Endothelial cell (in vitro differentiated cells): ENCODE results near the gene CENATAC. TPM values are rescaled to one million over a fixed set of nuclear protein-coding genes. Genes with fewer than 3 reads are reported as not detected.
"Not testable (repeated sequence)": the region's sequence is repeated elsewhere in the genome, so short reads cannot be mapped to it uniquely, and the experiment has no call there.

Experiments used
- DNase-seq: peaks from one replicate; pipeline ENCODE4 v3.0.0; 2021; ENCODE audit warnings: low spot score
- H3K27ac Mint-ChIP-seq: one replicate; pipeline ENCODE4 v1.8.0; 2021; ENCODE audit warnings: mixed read lengths, inconsistent platforms; ENCODE audit not compliant: unreplicated experiment
- H3K27me3 Mint-ChIP-seq: one replicate; pipeline ENCODE4 v1.8.0; 2021; ENCODE audit warnings: mild to moderate bottlenecking, moderate library complexity, mixed read lengths, inconsistent platforms; ENCODE audit not compliant: unreplicated experiment
- H3K36me3 Mint-ChIP-seq: one replicate; pipeline ENCODE4 v1.8.0; 2021; ENCODE audit warnings: mild to moderate bottlenecking, low read depth, mixed read lengths, inconsistent platforms; ENCODE audit not compliant: unreplicated experiment
- H3K4me1 Mint-ChIP-seq: one replicate; pipeline ENCODE4 v1.8.0; 2021; ENCODE audit warnings: mild to moderate bottlenecking, mixed read lengths, inconsistent platforms; ENCODE audit not compliant: unreplicated experiment
- H3K4me3 Mint-ChIP-seq: one replicate; pipeline ENCODE4 v1.8.0; 2021; ENCODE audit warnings: mild to moderate bottlenecking, mixed read lengths, inconsistent platforms; ENCODE audit not compliant: unreplicated experiment
- H3K9me3 Mint-ChIP-seq: one replicate; pipeline ENCODE4 v1.8.0; 2021; ENCODE audit warnings: mixed read lengths, inconsistent platforms; ENCODE audit not compliant: unreplicated experiment
- CTCF ChIP-seq: fragments of 200-600 bp; sonication (generic); IDR thresholded peaks from one replicate; pipeline ENCODE4 v1.5.0; 2021; ENCODE audit warnings: antibody characterized with exemption; ENCODE audit not compliant: unreplicated experiment
- total RNA-seq: library from RNA; stranded (reverse); fragmentation: NEBNext Ultra II Directional; extraction: Animal tissue kit (Norgen Biotek cat#: 25700); gene quantifications from one replicate; pipeline ENCODE4 v1.2.1, GENCODE V29; 2021; ENCODE audit not compliant: unreplicated experiment

The CENATAC gene
- total RNA-seq, 1 donor from 2014 or later, result 34.7 TPM

GRCh38 chr11:118957549-118957948, 40.4 kb upstream of the CENATAC start:
- no peak overlapping the region for H3K4me3 Mint-ChIP-seq
- H3K27me3 Mint-ChIP-seq, result peaks cover 2% of the 10 kb centered on the region
- no peak for DNase-seq
- H3K27ac Mint-ChIP-seq, result no peak overlapping the region
- no peaks in the 10 kb centered on the region for H3K9me3 Mint-ChIP-seq
- no peaks in the 10 kb centered on the region for H3K36me3 Mint-ChIP-seq
- no peaks in the 10 kb centered on the region for H3K4me1 Mint-ChIP-seq
- no peak for TF ChIP-seq CTCF

- Mint-ChIP-seq H3K27ac (no peak overlapping the region), H3K4me1 (no peaks in the 10 kb centered on the region), H3K27me3 (peaks cover 2% of the 10 kb centered on the region), H3K9me3 (no peaks in the 10 kb centered on the region), H3K4me3 (no peak overlapping the region), H3K36me3 (no peaks in the 10 kb centered on the region)
- DNase-seq, result no peak
- TF ChIP-seq CTCF, result no peak
Observed at GRCh38 chr11:118957968-118958367, 40.0 kb upstream of the CENATAC start.

DNA sequence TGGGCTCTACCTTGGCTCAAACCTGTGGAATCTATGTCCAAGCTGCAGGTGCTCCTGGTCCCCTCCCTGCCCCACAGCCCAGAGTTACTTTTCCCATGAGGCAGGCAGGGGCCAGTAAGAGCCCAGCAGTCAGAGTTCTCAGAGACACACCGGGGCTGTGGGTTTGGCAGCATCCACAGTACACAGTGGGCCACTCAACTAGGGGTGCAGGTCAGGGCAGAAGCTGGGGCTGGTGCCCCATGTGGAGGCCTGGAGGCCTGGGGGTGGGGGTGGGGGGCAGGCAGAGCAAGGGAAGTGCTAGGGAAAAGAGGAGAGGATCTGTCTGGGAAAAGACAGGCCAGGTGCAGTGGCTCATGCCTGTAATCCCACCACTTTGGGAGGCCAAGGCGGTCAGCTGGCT, 39.4 kb upstream of the CENATAC start:
- TF ChIP-seq CTCF, result no peak
- Mint-ChIP-seq H3K27ac (no peak overlapping the region), H3K36me3 (no peaks in the 10 kb centered on the region), H3K4me3 (no peak overlapping the region), H3K9me3 (no peaks in the 10 kb centered on the region), H3K4me1 (no peaks in the 10 kb centered on the region), H3K27me3 (peaks cover 2% of the 10 kb centered on the region)
- DNase-seq, result no peak

- H3K4me1 Mint-ChIP-seq, result no peaks in the 10 kb centered on the region
- H3K27ac Mint-ChIP-seq, result no peak overlapping the region
- no peaks in the 10 kb centered on the region for H3K36me3 Mint-ChIP-seq
- no peak for DNase-seq
- no peak for TF ChIP-seq CTCF
- H3K4me3 Mint-ChIP-seq, result no peak overlapping the region
- H3K27me3 Mint-ChIP-seq, result peaks cover 2% of the 10 kb centered on the region
- no peaks in the 10 kb centered on the region for H3K9me3 Mint-ChIP-seq
Observed at GRCh38 chr11:118961189-118961588, 36.7 kb upstream of the CENATAC start.

DNA sequence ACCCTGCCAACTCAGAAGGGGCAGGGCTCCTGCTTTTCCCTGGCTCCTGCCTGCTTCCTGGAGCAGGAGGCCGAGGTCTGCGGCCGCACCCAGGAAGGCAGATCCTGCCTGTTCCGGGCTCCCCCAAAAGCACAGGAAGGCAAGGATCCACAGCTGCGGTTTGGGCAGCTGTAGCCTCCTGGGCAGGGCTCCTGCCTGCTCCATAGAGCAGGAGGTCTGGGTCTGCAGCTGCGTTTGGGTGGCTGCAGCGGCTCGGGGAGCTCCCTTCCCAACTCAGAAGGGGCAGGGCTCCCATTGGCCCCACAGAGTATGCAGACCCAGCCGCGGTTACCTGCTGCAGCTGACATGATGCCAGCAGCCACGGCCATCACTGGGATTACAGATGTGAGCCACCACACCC, 36.3 kb upstream of the CENATAC start:
- no peak for TF ChIP-seq CTCF
- Mint-ChIP-seq H3K36me3 (no peaks in the 10 kb centered on the region), H3K27ac (no peak overlapping the region), H3K4me1 (no peaks in the 10 kb centered on the region), H3K9me3 (no peaks in the 10 kb centered on the region), H3K27me3 (peaks cover 2% of the 10 kb centered on the region), H3K4me3 (no peak overlapping the region)
- DNase-seq, result no peak

- H3K27ac Mint-ChIP-seq, H3K9me3 Mint-ChIP-seq, H3K4me3 Mint-ChIP-seq, H3K36me3 Mint-ChIP-seq, H3K4me1 Mint-ChIP-seq, H3K27me3 Mint-ChIP-seq, DNase-seq: not testable (repeated sequence)
Observed at GRCh38 chr11:118969508-118969907, 28.4 kb upstream of the CENATAC start.
